Hepatocyte (in vitro differentiated cells): ENCODE results near the gene ZSCAN32. TPM values are rescaled to one million over a fixed set of nuclear protein-coding genes. Genes with fewer than 3 reads are reported as not detected.

Source experiments
- DNase-seq: peaks from one replicate; pipeline ENCODE4 v3.0.0-alpha.2; 2016; ENCODE audit warnings: low spot score
- H2AFZ ChIP-seq: fragments of 200-600 bp; sonication (generic); 2 replicates; pipeline ENCODE4 v1.6.0; 2016; ENCODE audit warnings: antibody characterized with exemption, mild to moderate bottlenecking
- H3K27ac ChIP-seq: fragments of 200-600 bp; sonication (generic); 2 replicates; pipeline ENCODE4 v1.5.1; 2016; ENCODE audit warnings: mild to moderate bottlenecking
- H3K27me3 ChIP-seq: fragments of 200-600 bp; sonication (generic); 2 replicates; pipeline ENCODE4 v1.6.1; 2016
- H3K36me3 ChIP-seq: fragments of 200-600 bp; sonication (generic); replicated peaks from 2 replicates; pipeline ENCODE4 v1.5.1; 2016; ENCODE audit warnings: low read depth; ENCODE audit not compliant: insufficient read depth
- H3K4me1 ChIP-seq: fragments of 200-600 bp; sonication (generic); 2 replicates; pipeline ENCODE4 v1.5.1; 2016; ENCODE audit warnings: mild to moderate bottlenecking, moderate library complexity; ENCODE audit not compliant: insufficient read depth
- H3K4me2 ChIP-seq: fragments of 200-600 bp; sonication (generic); 2 replicates; pipeline ENCODE4 v1.6.0; 2016
- H3K4me3 ChIP-seq: fragments of 200-600 bp; sonication (generic); 2 replicates; pipeline ENCODE4 v1.5.1; 2016; ENCODE audit warnings: mild to moderate bottlenecking
- H3K79me2 ChIP-seq: fragments of 200-600 bp; sonication (generic); 2 replicates; pipeline ENCODE4 v1.6.0; 2017; ENCODE audit warnings: mild to moderate bottlenecking
- H3K9me2 ChIP-seq: fragments of 200-600 bp; sonication (generic); replicated peaks from 2 replicates; pipeline ENCODE4 v1.6.0; 2017; ENCODE audit warnings: mild to moderate bottlenecking; ENCODE audit not compliant: insufficient read depth
- H3K9me3 ChIP-seq: fragments of 200-600 bp; sonication (generic); 2 replicates; pipeline ENCODE4 v1.5.1; 2016; ENCODE audit warnings: low read depth, mild to moderate bottlenecking
- H4K20me1 ChIP-seq: fragments of 200-600 bp; sonication (generic); 2 replicates; pipeline ENCODE4 v1.6.0; 2016; ENCODE audit warnings: mild to moderate bottlenecking; ENCODE audit not compliant: insufficient read depth, poor library complexity, severe bottlenecking
- CTCF ChIP-seq: fragments of 200-600 bp; sonication (generic); IDR thresholded peaks from 2 replicates; pipeline ENCODE4 v1.5.1; 2016; ENCODE audit warnings: antibody characterized with exemption, mild to moderate bottlenecking; ENCODE audit not compliant: poor library complexity
- EZH2 ChIP-seq: fragments of 200-600 bp; sonication (generic); IDR thresholded peaks from 2 replicates; pipeline ENCODE4 v1.6.1; 2016; ENCODE audit warnings: antibody characterized with exemption, mild to moderate bottlenecking, borderline replicate concordance
- EZH2phosphoT487 ChIP-seq: fragments of 200-600 bp; sonication (generic); IDR thresholded peaks from one replicate; pipeline ENCODE4 v1.6.1; 2018; ENCODE audit warnings: antibody characterized with exemption, mild to moderate bottlenecking, low read depth, moderate library complexity; ENCODE audit not compliant: unreplicated experiment, severe bottlenecking
- WGBS: methylation state at CpG from one replicate; pipeline ENCODE4 v1.1.6; 2016; ENCODE audit warnings: low lambda C conversion rate; ENCODE audit errors: missing lambda C conversion rate; 5-methylcytosine and 5-hydroxymethylcytosine counted together
- polyA plus RNA-seq: library from polyadenylated mRNA; unstranded; fragments of >200 nt; fragmentation: Nextera tagmentation; extraction: Ambion mirVana; gene quantifications from 2 replicates; pipeline ENCODE4 v1.2.1, GENCODE V29; 2016
- total RNA-seq: library from RNA; depleted of rRNA; stranded (reverse); fragments of >200 nt; gene quantifications from 2 replicates; pipeline ENCODE4 v1.2.3, GENCODE V29; 2014

Gene ZSCAN32
- 9.7 and 11.5 TPM in 2 replicates for total RNA-seq
- polyA plus RNA-seq, result 5.3 and 6.5 TPM in 2 replicates

GRCh38 chr16:3400779-3401688, at the start of gene ZSCAN32, which contains the start of gene ZNF174:
ZSCAN32 (minus strand) TSS chr16:3401004; CDS start chr16:3397557, 3,447 bp downstream.
ZNF174 (plus strand) TSS chr16:3401215; CDS start chr16:3402005, 790 bp downstream.
- WGBS, result under 1% methylated on average over 92 of the region's 95 CpGs
- peaks cover 4% of the 10 kb centered on the region for H3K36me3 ChIP-seq
- H3K9me3 ChIP-seq, result peaks cover 21% of the 10 kb centered on the region
- H3K27ac ChIP-seq, result peak within 1 kb of the TSS; percentile 81
- peaks cover 6% of the 10 kb centered on the region for H3K4me1 ChIP-seq
- peak within 1 kb of the TSS; percentile 91 for H3K4me2 ChIP-seq
- H3K9me2 ChIP-seq, result no peaks in the 10 kb centered on the region
- H3K27me3 ChIP-seq, result no peaks in the 10 kb centered on the region
- no peaks in the 10 kb centered on the region for H4K20me1 ChIP-seq
- peak; percentile 99 for DNase-seq
- TF ChIP-seq EZH2phosphoT487 (no peak), CTCF (peak; percentile 9)
- peaks cover 49% of the 10 kb centered on the region for H3K79me2 ChIP-seq
- peak within 1 kb of the TSS; percentile 86 for H2AFZ ChIP-seq
- H3K4me3 ChIP-seq, result peak within 1 kb of the TSS; percentile 65

- Histone ChIP-seq H3K79me2 (peaks cover 51% of the 10 kb centered on the region), H3K27ac (peak overlapping the region; percentile 92), H3K36me3 (peaks cover 4% of the 10 kb centered on the region), H3K4me3 (peak overlapping the region; percentile 39), H3K27me3 (no peaks in the 10 kb centered on the region), H3K9me3 (peaks cover 7% of the 10 kb centered on the region), H3K9me2 (no peaks in the 10 kb centered on the region), H3K4me2 (peak overlapping the region; percentile 77), H2AFZ (no peak overlapping the region), H3K4me1 (no peaks in the 10 kb centered on the region), H4K20me1 (no peaks in the 10 kb centered on the region)
- DNase-seq, result peak; percentile 63
- TF ChIP-seq EZH2 (no peak), EZH2phosphoT487 (no peak), CTCF (no peak)
- 23% methylated on average over 10 of the region's 10 CpGs for WGBS
Observed at GRCh38 chr16:3444032-3444388, 43.2 kb upstream of the ZSCAN32 start.

GRCh38 chr16:3443108-3444031, 42.6 kb upstream of the ZSCAN32 start, which contains the start of the genes NAA60 and ZNF597:
NAA60 (plus strand) TSS chr16:3443680; CDS start chr16:3476228, 32,548 bp downstream.
ZNF597 (minus strand) TSS chr16:3443504; CDS start chr16:3443153, 351 bp downstream.
- Histone ChIP-seq H3K4me3 (peak within 1 kb of the TSS; percentile 39), H3K79me2 (peaks cover 55% of the 10 kb centered on the region), H3K4me2 (peak within 1 kb of the TSS; percentile 81), H4K20me1 (no peaks in the 10 kb centered on the region), H3K4me1 (no peaks in the 10 kb centered on the region), H3K27me3 (no peaks in the 10 kb centered on the region), H3K9me3 (peaks cover 7% of the 10 kb centered on the region), H3K27ac (peak within 1 kb of the TSS; percentile 92), H3K9me2 (no peaks in the 10 kb centered on the region), H3K36me3 (peaks cover 4% of the 10 kb centered on the region), H2AFZ (peak within 1 kb of the TSS; percentile 53)
- peak; percentile 91 for DNase-seq
- TF ChIP-seq EZH2 (no peak), CTCF (no peak), EZH2phosphoT487 (no peak)
- WGBS, result 48% methylated on average over 54 of the region's 61 CpGs
